Choroid plexus epithelial cell (primary cell): ENCODE measurements around the gene SPATS2.

Experiments used
- DNase-seq: peaks from one replicate; pipeline ENCODE4 v3.0.0-alpha.2; 2010; ENCODE audit warnings: low read depth
- H3K4me3 ChIP-seq: 2 replicates; pipeline ENCODE4 v1.5.1; 2011; ENCODE audit warnings: low read depth, mild to moderate bottlenecking, control low read depth, low read length, moderate library complexity
- CTCF ChIP-seq: conservative IDR thresholded peaks from 2 replicates; pipeline ENCODE4 v1.5.1; 2011; ENCODE audit warnings: low read depth, mild to moderate bottlenecking, control low read depth, inconsistent platforms, low read length, moderate library complexity

The SPATS2 gene

GRCh38 chr12:49461221-49461620 lies 94.0 kb downstream of the SPATS2 start:
- DNase-seq = no peak
- no peak for TF ChIP-seq CTCF
- H3K4me3 ChIP-seq = no peak overlapping the region

DNA sequence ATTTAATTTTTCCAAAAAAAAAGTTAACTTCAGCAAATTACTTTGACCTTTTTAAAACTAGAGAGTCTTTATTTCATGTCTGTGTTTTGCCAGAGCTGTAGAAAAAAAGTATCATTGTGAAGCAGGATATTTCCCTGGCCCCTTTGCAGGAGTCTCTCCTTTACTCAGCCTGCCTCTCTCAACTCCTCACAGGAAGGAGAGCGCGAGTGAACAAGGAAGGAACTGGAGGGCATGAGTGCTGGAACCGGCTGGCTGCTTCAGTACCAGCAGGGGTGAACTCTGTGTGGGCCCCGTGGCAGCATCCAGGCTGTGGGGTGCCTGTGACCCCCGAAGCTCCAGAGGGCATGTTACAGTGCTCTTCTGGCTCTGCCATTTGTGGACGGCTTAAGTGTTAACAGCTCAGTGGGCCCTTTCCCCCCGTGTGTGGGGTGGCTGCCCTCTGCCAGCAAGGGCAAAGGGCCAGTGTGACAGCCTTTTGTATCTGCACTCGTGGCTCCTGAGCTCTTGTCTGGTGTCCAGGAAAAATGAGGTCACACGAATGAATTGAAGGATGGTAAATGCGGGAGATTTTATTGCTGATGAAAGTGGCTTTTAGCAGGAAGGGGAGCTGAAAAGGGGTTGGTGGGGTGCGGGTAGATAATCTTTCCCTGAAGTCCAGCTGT lies 95.0 kb downstream of the SPATS2 start:
- H3K4me3 ChIP-seq = no peak overlapping the region
- peak; percentile 33 for DNase-seq
- no peak for TF ChIP-seq CTCF

- no peak for TF ChIP-seq CTCF
- no peak overlapping the region for H3K4me3 ChIP-seq
- DNase-seq = no peak
Observed at GRCh38 chr12:49465132-49465531, 97.9 kb downstream of the SPATS2 start.

DNA sequence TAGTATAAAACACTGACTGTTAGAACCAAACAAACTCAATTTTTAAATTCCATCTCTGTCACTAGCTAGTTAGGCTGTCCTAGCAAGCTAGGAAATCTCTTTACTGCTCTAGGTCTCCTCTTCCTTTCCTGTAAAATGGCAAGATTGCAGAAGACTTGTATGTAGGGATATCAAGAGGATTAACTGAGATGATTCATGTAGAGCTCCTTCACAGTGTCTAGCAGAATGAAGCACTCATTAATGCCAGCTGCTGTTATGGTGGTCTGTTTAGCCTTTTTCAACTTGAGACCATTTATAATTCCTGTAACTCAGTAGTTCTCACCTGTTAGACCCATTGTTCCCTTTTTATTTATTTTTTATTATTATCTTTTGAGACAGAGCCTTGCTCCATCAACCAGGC lies 103.7 kb downstream of the SPATS2 start:
- no peak for DNase-seq
- no peak for TF ChIP-seq CTCF
- H3K4me3 ChIP-seq = no peak overlapping the region

DNA sequence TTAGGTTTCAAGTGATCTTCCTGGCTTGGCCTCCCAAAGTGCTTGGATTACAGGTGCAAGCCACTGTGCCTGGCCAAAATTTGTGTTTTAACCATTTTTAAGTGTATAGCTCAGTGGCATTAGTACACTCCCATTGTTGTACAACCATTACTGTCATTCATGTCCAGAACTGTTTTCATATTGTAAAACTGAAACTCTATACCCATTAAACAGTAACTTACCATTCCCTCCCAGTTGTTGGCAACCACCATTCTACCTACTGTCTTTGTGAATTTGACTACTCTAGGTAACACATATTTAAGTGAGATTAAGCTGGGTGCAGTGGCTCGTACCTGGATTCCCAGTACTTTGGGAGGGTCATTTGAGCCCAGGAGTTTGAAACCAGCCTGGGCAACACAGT lies 104.3 kb downstream of the SPATS2 start:
- no peak for TF ChIP-seq CTCF

DNA sequence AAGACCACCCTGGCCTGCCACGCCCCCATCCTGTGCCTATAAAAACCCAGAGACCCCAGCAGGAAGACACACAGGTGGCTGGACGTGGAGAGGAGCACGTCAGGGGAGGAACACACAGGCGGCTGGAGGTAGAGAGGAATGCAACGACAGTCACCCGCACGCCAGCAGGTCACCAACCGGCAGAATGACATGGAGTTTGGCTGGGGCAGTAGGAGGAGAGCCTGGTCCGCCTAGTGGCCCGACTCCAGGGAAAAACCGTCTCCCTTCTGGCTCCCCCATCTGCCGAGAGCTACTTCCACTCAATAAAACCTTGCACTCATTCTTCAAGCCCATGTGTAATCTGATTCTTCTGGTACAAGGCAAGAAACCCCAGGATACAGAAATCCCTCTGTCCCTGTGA lies 108.8 kb downstream of the SPATS2 start:
- DNase-seq = no peak
- no peak for TF ChIP-seq CTCF
- H3K4me3 ChIP-seq = no peak overlapping the region

More for the DNA sequence above, 104.3 kb downstream of the SPATS2 start:
- DNase-seq = no peak
- no peak overlapping the region for H3K4me3 ChIP-seq

DNA sequence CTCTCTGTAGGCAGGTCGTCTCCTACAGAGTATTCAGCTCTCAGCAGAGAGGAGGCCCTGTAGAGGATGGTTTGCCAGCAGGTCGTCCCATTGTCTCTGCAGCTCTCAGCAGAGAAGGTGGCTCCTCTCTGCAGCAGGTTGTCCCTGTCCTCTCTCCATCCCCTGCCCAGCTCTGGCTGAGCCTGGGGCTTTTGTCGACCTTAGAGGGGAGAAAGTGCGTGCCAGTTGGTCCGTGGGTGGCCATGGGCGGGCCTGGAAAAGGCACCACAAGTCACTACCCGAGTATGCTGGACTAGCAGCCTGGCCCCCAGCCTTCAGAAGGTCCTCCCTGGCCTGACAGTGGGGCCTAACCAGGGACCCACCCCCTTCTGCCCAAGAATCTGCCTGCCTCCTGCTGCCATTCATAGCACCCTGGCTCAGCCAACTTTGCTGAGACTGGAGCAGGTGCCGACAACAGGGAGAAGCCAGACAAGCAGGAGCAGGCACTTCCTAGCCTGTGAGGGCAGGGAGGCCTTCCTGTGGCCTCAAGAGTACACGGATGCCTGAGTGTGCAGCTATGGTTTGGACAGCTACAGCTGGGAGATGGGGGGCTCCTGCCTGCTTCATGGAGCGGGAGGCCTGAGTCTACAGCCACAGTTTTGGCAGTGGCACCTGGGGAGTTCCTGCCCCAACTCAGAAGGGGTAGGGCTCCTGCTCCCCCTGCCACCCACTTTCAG lies 111.8 kb downstream of the SPATS2 start:
- H3K4me3 ChIP-seq = no peak overlapping the region
- DNase-seq = no peak
- TF ChIP-seq CTCF = no peak
